ENCODE measurements around the gene DHDH.

The DHDH gene

DNA sequence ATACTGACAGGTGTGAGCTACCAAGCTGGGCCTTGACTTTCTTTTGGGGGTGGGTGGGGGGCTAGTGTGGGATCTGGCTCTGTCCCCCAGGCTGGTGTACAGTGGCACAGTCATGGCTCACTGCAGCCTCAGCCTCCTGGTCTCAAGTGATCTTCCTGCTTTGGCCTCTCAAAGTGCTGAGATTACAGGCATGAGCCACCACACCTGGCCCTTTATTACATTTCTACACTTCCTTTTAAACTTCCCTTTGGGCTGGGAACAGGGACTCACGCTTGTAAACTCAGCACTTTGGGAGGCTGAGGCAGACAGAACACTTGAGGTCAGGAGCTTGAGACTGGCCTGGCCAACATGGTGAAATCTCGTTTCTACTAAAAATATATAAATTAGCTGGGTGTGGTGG, 43.6 kb downstream of the DHDH start:
- no peaks in the 10 kb centered on the region for H3K4me1 ChIP-seq (ENCODE audit: control insufficient read depth in 2 of 2, insufficient read depth in 2 of 2, low read length in 2 of 2)
- H3K36me3 ChIP-seq (ENCODE audit: control insufficient read depth in 2 of 2, insufficient read depth in 2 of 2, low read length in 2 of 2), result peaks cover 15 to 36% of the 10 kb centered on the region in 2 donors
- H3K4me3 ChIP-seq (ENCODE audit: low read length in 2 of 2), result no peak overlapping the region
- H3K9me3 ChIP-seq (ENCODE audit: control insufficient read depth in 2 of 2, low read length in 2 of 2), result no peaks in the 10 kb centered on the region
- H3K27ac ChIP-seq (ENCODE audit: low read depth in 2 of 2, low read length in 2 of 2), result no peak overlapping the region
- no peaks in the 10 kb centered on the region for H3K27me3 ChIP-seq (ENCODE audit: control insufficient read depth in 2 of 2, insufficient read depth in 2 of 2, low read length in 2 of 2)
- no peak overlapping the region for H3K9ac ChIP-seq (ENCODE audit: low read depth in 1 of 2, low read length in 2 of 2)

GRCh38 chr19:48982280-48982679, 48.8 kb downstream of the DHDH start:
- Histone ChIP-seq H3K27me3 (ENCODE audit: control insufficient read depth in 2 of 2, insufficient read depth in 2 of 2, low read length in 2 of 2) (no peaks in the 10 kb centered on the region), H3K27ac (ENCODE audit: low read depth in 2 of 2, low read length in 2 of 2) (no peak overlapping the region), H3K4me1 (ENCODE audit: control insufficient read depth in 2 of 2, insufficient read depth in 2 of 2, low read length in 2 of 2) (no peaks in the 10 kb centered on the region), H3K9ac (ENCODE audit: low read depth in 1 of 2, low read length in 2 of 2) (no peak overlapping the region), H3K9me3 (ENCODE audit: control insufficient read depth in 2 of 2, low read length in 2 of 2) (no peaks in the 10 kb centered on the region), H3K4me3 (ENCODE audit: low read length in 2 of 2) (no peak overlapping the region), H3K36me3 (ENCODE audit: control insufficient read depth in 2 of 2, insufficient read depth in 2 of 2, low read length in 2 of 2) (peaks cover 36 to 43% of the 10 kb centered on the region in 2 donors)

GRCh38 chr19:48985711-48986110, 52.2 kb downstream of the DHDH start:
- H3K9ac ChIP-seq (ENCODE audit: low read depth in 1 of 2, low read length in 2 of 2), result no peak overlapping the region
- H3K27ac ChIP-seq (ENCODE audit: low read depth in 2 of 2, low read length in 2 of 2), result no peak overlapping the region
- H3K9me3 ChIP-seq (ENCODE audit: control insufficient read depth in 2 of 2, low read length in 2 of 2), result no peaks in the 10 kb centered on the region
- H3K4me3 ChIP-seq (ENCODE audit: low read length in 2 of 2), result no peak overlapping the region
- H3K36me3 ChIP-seq (ENCODE audit: control insufficient read depth in 2 of 2, insufficient read depth in 2 of 2, low read length in 2 of 2), result peaks cover 30 to 55% of the 10 kb centered on the region in 2 donors
- H3K27me3 ChIP-seq (ENCODE audit: control insufficient read depth in 2 of 2, insufficient read depth in 2 of 2, low read length in 2 of 2), result no peaks in the 10 kb centered on the region
- peaks cover 0 to 4% of the 10 kb centered on the region in 2 donors for H3K4me1 ChIP-seq (ENCODE audit: control insufficient read depth in 2 of 2, insufficient read depth in 2 of 2, low read length in 2 of 2)

DNA sequence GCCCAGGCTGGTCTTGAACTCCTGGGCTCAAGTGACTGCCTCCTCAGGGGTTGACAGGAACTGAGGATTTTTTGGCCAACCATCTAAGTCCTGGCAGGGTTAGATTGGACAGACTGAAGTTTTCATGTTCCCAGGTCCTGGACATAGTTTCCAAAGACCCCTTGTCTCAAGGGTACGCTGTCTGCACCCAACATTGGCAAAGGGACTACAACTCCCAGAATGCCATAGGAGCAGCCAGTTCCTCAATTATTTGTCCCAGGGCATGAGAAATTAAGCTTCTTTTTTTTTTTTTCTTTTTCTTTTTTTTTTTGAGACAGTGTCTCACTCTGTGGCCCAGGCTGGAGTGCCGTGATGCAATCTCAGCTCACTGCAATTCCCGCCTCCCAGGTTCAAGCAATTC, 52.7 kb downstream of the DHDH start:
- H3K4me1 ChIP-seq (ENCODE audit: control insufficient read depth in 2 of 2, insufficient read depth in 2 of 2, low read length in 2 of 2), result peaks cover 0 to 4% of the 10 kb centered on the region in 2 donors
- no peak overlapping the region for H3K9ac ChIP-seq (ENCODE audit: low read depth in 1 of 2, low read length in 2 of 2)
- no peak overlapping the region for H3K4me3 ChIP-seq (ENCODE audit: low read length in 2 of 2)
- no peaks in the 10 kb centered on the region for H3K9me3 ChIP-seq (ENCODE audit: control insufficient read depth in 2 of 2, low read length in 2 of 2)
- no peaks in the 10 kb centered on the region for H3K27me3 ChIP-seq (ENCODE audit: control insufficient read depth in 2 of 2, insufficient read depth in 2 of 2, low read length in 2 of 2)
- H3K36me3 ChIP-seq (ENCODE audit: control insufficient read depth in 2 of 2, insufficient read depth in 2 of 2, low read length in 2 of 2), result peaks cover 30 to 55% of the 10 kb centered on the region in 2 donors
- no peak overlapping the region for H3K27ac ChIP-seq (ENCODE audit: low read depth in 2 of 2, low read length in 2 of 2)

GRCh38 chr19:48987323-48987722, 53.8 kb downstream of the DHDH start:
- Histone ChIP-seq H3K9me3 (ENCODE audit: control insufficient read depth in 2 of 2, low read length in 2 of 2) (no peaks in the 10 kb centered on the region), H3K4me3 (ENCODE audit: low read length in 2 of 2) (no peak overlapping the region), H3K4me1 (ENCODE audit: control insufficient read depth in 2 of 2, insufficient read depth in 2 of 2, low read length in 2 of 2) (peaks cover 9 to 12% of the 10 kb centered on the region in 2 donors), H3K27me3 (ENCODE audit: control insufficient read depth in 2 of 2, insufficient read depth in 2 of 2, low read length in 2 of 2) (no peaks in the 10 kb centered on the region), H3K36me3 (ENCODE audit: control insufficient read depth in 2 of 2, insufficient read depth in 2 of 2, low read length in 2 of 2) (peaks cover 22 to 47% of the 10 kb centered on the region in 2 donors), H3K9ac (ENCODE audit: low read depth in 1 of 2, low read length in 2 of 2) (no peak overlapping the region), H3K27ac (ENCODE audit: low read depth in 2 of 2, low read length in 2 of 2) (no peak overlapping the region)

GRCh38 chr19:48988286-48988685, 54.8 kb downstream of the DHDH start:
- H3K9me3 ChIP-seq (ENCODE audit: control insufficient read depth in 2 of 2, low read length in 2 of 2), result no peaks in the 10 kb centered on the region
- no peak overlapping the region for H3K4me3 ChIP-seq (ENCODE audit: low read length in 2 of 2)
- no peaks in the 10 kb centered on the region for H3K27me3 ChIP-seq (ENCODE audit: control insufficient read depth in 2 of 2, insufficient read depth in 2 of 2, low read length in 2 of 2)
- peaks cover 13 to 40% of the 10 kb centered on the region in 2 donors for H3K36me3 ChIP-seq (ENCODE audit: control insufficient read depth in 2 of 2, insufficient read depth in 2 of 2, low read length in 2 of 2)
- peaks cover 10 to 12% of the 10 kb centered on the region in 2 donors for H3K4me1 ChIP-seq (ENCODE audit: control insufficient read depth in 2 of 2, insufficient read depth in 2 of 2, low read length in 2 of 2)
- H3K27ac ChIP-seq (ENCODE audit: low read depth in 2 of 2, low read length in 2 of 2), result no peak overlapping the region
- H3K9ac ChIP-seq (ENCODE audit: low read depth in 1 of 2, low read length in 2 of 2), result no peak overlapping the region

DNA sequence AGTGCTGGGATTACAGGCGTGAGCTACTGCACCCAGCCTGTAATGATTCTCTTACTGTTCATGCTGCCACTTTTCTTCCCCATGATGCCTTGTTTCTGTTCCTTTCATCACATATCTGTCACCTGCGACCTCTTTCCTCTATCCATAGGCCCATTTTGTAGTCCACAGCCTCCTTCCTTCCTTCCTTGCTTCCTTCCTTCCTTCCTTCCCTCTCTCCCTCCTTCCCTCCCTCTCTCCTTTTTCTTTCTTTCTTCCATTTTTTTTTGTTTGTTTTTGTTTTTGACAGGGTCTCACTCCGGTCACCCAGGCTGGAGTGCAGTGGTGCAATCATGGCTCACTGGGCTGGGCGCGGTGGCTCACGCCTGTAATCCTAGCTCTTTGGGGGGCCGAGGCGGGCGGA, 55.4 kb downstream of the DHDH start:
- Histone ChIP-seq H3K4me1 (ENCODE audit: control insufficient read depth in 2 of 2, insufficient read depth in 2 of 2, low read length in 2 of 2) (peaks cover 10 to 12% of the 10 kb centered on the region in 2 donors), H3K27ac (ENCODE audit: low read depth in 2 of 2, low read length in 2 of 2) (no peak overlapping the region), H3K4me3 (ENCODE audit: low read length in 2 of 2) (no peak overlapping the region), H3K27me3 (ENCODE audit: control insufficient read depth in 2 of 2, insufficient read depth in 2 of 2, low read length in 2 of 2) (no peaks in the 10 kb centered on the region), H3K9ac (ENCODE audit: low read depth in 1 of 2, low read length in 2 of 2) (no peak overlapping the region), H3K9me3 (ENCODE audit: control insufficient read depth in 2 of 2, low read length in 2 of 2) (no peaks in the 10 kb centered on the region), H3K36me3 (ENCODE audit: control insufficient read depth in 2 of 2, insufficient read depth in 2 of 2, low read length in 2 of 2) (peaks cover 13 to 38% of the 10 kb centered on the region in 2 donors)

GRCh38 chr19:48989701-48990291, 56.3 kb downstream of the DHDH start:
- H3K36me3 ChIP-seq (ENCODE audit: control insufficient read depth in 2 of 2, insufficient read depth in 2 of 2, low read length in 2 of 2), result peaks cover 13 to 35% of the 10 kb centered on the region in 2 donors

DNA sequence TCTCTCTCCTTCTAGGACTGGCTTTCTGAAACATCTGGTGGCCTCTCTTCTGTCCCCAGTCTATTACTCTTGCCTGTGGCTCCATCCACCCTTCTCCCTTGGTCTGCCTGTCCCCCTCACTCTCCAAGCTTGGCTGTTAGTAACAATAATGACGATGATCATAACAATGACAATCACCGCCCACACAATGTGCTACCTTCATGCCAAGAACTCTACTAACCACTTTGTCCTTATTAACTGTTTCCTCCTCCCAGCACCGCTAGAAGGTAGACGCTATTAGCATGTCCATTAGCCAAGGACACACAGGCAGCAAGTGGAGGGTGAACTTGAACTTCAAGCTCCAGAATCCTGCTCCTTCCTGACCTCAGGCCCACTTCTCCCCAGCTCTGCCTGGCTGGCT, 56.9 kb downstream of the DHDH start:
- H3K4me1 ChIP-seq (ENCODE audit: control insufficient read depth in 2 of 2, insufficient read depth in 2 of 2, low read length in 2 of 2), result peaks cover 16% of the 10 kb centered on the region in 2 donors
- H3K9me3 ChIP-seq (ENCODE audit: control insufficient read depth in 2 of 2, low read length in 2 of 2), result no peaks in the 10 kb centered on the region
- H3K27me3 ChIP-seq (ENCODE audit: control insufficient read depth in 2 of 2, insufficient read depth in 2 of 2, low read length in 2 of 2), result no peaks in the 10 kb centered on the region
- H3K4me3 ChIP-seq (ENCODE audit: low read length in 2 of 2), result no peak overlapping the region
- peaks cover 8 to 29% of the 10 kb centered on the region in 2 donors for H3K36me3 ChIP-seq (ENCODE audit: control insufficient read depth in 2 of 2, insufficient read depth in 2 of 2, low read length in 2 of 2)
- no peak overlapping the region for H3K27ac ChIP-seq (ENCODE audit: low read depth in 2 of 2, low read length in 2 of 2)
- H3K9ac ChIP-seq (ENCODE audit: low read depth in 1 of 2, low read length in 2 of 2), result no peak overlapping the region

More at GRCh38 chr19:48989701-48990291, 56.3 kb downstream of the DHDH start:
- Histone ChIP-seq H3K27ac (ENCODE audit: low read depth in 2 of 2, low read length in 2 of 2) (no peak overlapping the region), H3K4me1 (ENCODE audit: control insufficient read depth in 2 of 2, insufficient read depth in 2 of 2, low read length in 2 of 2) (peaks cover 16% of the 10 kb centered on the region in 2 donors), H3K27me3 (ENCODE audit: control insufficient read depth in 2 of 2, insufficient read depth in 2 of 2, low read length in 2 of 2) (no peaks in the 10 kb centered on the region), H3K4me3 (ENCODE audit: low read length in 2 of 2) (no peak overlapping the region), H3K9ac (ENCODE audit: low read depth in 1 of 2, low read length in 2 of 2) (no peak overlapping the region), H3K9me3 (ENCODE audit: control insufficient read depth in 2 of 2, low read length in 2 of 2) (no peaks in the 10 kb centered on the region)

GRCh38 chr19:48991011-48991609, 57.6 kb downstream of the DHDH start:
- H3K27me3 ChIP-seq (ENCODE audit: control insufficient read depth in 2 of 2, insufficient read depth in 2 of 2, low read length in 2 of 2), result no peaks in the 10 kb centered on the region
- no peaks in the 10 kb centered on the region for H3K9me3 ChIP-seq (ENCODE audit: control insufficient read depth in 2 of 2, low read length in 2 of 2)
- H3K36me3 ChIP-seq (ENCODE audit: control insufficient read depth in 2 of 2, insufficient read depth in 2 of 2, low read length in 2 of 2), result peaks cover under 1 to 24% of the 10 kb centered on the region in 2 donors
- H3K4me3 ChIP-seq (ENCODE audit: low read length in 2 of 2), result no peak overlapping the region
- H3K4me1 ChIP-seq (ENCODE audit: control insufficient read depth in 2 of 2, insufficient read depth in 2 of 2, low read length in 2 of 2), result peaks cover 16% of the 10 kb centered on the region in 2 donors
- peak overlapping the region in 1 of 2 donors; percentile 87 for H3K9ac ChIP-seq (ENCODE audit: low read depth in 1 of 2, low read length in 2 of 2)
- H3K27ac ChIP-seq (ENCODE audit: low read depth in 2 of 2, low read length in 2 of 2), result no peak overlapping the region

Data from mucosa of rectum (tissue), 2 donors.